ENCODE results near the gene BACH2. TPM values are rescaled to one million over a fixed set of nuclear protein-coding genes. Genes with fewer than 3 reads are reported as not detected.
"Not testable (repeated sequence)": the region's sequence is repeated elsewhere in the genome, so short reads cannot be mapped to it uniquely, and the experiment has no call there.

The BACH2 gene
- total and polyA plus RNA-seq, 9 donors: 3.4 to 5.8 (median 4.6) TPM

DNA sequence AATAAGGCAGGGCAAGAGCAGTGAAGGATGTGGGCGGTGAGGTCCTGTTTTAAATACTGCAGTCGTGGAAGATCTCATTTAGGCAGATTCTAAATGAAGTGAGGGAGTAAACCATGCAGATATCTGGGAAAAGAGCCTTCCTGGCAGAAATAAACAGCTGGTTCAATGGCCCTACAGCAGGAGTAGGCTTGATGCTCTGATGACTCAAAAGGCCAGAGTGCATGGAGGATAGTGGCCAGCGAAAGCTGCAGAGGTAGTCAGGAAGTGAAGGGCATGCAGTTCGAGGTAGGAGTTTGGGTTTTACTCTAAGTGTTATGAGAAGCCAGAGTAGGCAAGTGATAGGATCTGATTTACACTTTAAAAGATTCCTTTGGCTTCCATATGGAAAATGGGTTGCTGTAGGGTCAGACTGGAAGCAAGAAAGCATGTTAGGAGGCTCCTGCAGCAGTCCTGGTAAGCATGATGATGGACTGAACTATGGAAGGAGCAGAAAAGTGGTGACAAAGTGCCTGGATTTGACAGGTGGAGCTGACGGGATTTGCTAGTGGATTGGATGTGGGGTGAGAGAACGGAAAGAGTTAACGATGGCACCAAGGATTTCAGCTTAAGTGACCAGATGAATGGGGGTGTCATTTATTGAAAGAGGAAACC lies 252.3 kb downstream of the BACH2 start:
- Histone ChIP-seq H3K36me3 (ENCODE audit: control insufficient read depth, insufficient read depth, low read length) (no peaks in the 10 kb centered on the region), H3K4me3 (ENCODE audit: low read length) (no peak overlapping the region), H3K27me3 (ENCODE audit: control insufficient read depth, insufficient read depth, low read length) (no peaks in the 10 kb centered on the region), H3K27ac (ENCODE audit: low read length) (no peak overlapping the region), H3K4me1 (ENCODE audit: control insufficient read depth, insufficient read depth, low read length) (no peaks in the 10 kb centered on the region), H3K9me3 (replicated peaks; ENCODE audit: control insufficient read depth, low read depth, low read length) (no peaks in the 10 kb centered on the region)
- DNase-seq: no peak
- WGBS (ENCODE audit: insufficient coverage): 87% methylated on average over 7 of the region's 7 CpGs

DNA sequence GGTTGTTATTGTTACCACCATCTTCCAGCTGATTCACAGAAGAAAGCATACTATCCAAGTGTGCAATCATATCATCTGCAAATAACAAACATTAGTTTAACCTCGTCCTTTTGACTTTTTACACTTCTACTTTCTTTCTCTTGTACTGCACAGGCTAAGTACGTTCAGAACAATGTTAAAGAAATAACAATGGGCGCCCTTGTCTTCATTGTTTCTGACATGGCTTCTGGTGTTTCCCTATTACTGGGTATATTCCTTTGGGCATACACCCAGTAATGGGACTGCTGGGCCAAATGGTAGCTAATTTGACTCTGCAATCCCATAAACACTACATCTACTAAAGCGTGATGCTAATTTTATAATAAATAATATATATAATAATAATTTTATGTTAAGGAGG lies 255.7 kb downstream of the BACH2 start:
- H3K27ac ChIP-seq (ENCODE audit: low read length): no peak overlapping the region
- DNase-seq: no peak
- H3K36me3 ChIP-seq (ENCODE audit: control insufficient read depth, insufficient read depth, low read length): no peaks in the 10 kb centered on the region
- no peaks in the 10 kb centered on the region for H3K4me1 ChIP-seq (ENCODE audit: control insufficient read depth, insufficient read depth, low read length)
- H3K27me3 ChIP-seq (ENCODE audit: control insufficient read depth, insufficient read depth, low read length): no peaks in the 10 kb centered on the region
- no peaks in the 10 kb centered on the region for H3K9me3 ChIP-seq (replicated peaks; ENCODE audit: control insufficient read depth, low read depth, low read length)
- WGBS (ENCODE audit: insufficient coverage): no CpG with 5 or more reads among the region's 4 CpGs
- no peak overlapping the region for H3K4me3 ChIP-seq (ENCODE audit: low read length)

DNA sequence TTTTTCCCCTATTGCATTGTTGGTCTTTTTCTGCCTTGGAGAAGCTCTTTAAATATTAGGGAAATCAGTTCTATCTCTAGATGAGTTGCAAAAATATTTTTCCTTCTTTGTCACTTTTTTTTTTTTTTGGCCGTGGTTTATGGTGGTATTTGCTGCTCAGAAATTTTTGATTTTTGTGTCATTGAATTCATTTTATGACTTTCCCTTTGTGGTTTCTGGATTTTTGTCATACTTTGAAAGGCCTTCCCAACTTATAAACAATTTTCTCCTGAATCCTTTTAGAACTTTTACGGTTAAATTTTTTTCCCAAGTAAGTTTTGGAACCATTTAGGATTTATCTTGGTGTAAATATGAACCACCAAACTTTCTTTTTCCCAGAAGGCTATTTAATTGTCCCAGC lies 256.7 kb downstream of the BACH2 start:
- Histone ChIP-seq H3K27ac (ENCODE audit: low read length) (no peak overlapping the region), H3K36me3 (ENCODE audit: control insufficient read depth, insufficient read depth, low read length) (no peaks in the 10 kb centered on the region), H3K9me3 (replicated peaks; ENCODE audit: control insufficient read depth, low read depth, low read length) (no peaks in the 10 kb centered on the region), H3K27me3 (ENCODE audit: control insufficient read depth, insufficient read depth, low read length) (no peaks in the 10 kb centered on the region), H3K4me1 (ENCODE audit: control insufficient read depth, insufficient read depth, low read length) (no peaks in the 10 kb centered on the region), H3K4me3 (ENCODE audit: low read length) (no peak overlapping the region)
- DNase-seq: no peak
- WGBS (ENCODE audit: insufficient coverage): no CpG with 5 or more reads among the region's 2 CpGs

DNA sequence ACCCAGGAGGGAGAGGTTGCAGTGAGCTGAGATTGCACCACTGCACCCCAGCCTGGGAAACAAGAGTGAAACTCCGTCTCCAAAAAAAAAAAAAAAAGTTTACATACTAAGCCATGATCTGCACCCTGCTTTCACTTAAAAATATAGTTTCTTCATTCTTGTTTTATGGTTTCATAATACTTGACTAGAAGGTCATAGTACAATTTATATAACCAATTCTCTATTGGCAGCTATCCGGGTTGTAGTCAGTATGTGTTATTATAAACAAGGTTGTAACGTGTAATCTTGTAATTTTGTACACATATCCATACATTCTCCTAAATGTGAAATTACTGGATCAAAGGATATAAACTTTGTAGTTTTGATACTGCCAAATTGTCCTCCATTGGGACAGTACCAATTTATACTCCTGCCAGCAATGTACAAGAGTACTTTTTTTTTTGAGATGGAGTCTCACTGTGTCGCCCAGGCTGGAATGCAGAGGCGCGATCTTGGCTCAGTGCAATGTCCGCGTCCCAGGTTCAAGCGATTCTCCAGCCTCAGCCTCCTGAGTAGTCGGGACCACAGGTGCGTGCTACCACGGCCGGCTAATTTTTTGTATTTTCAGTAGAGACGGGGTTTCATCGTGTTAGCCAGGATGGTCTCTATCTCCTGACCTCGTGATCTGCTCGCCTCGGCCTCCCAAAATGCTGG lies 257.5 kb downstream of the BACH2 start:
- DNase-seq: no peak
- no peaks in the 10 kb centered on the region for H3K36me3 ChIP-seq (ENCODE audit: control insufficient read depth, insufficient read depth, low read length)
- H3K4me3 ChIP-seq (ENCODE audit: low read length): no peak overlapping the region
- H3K27ac ChIP-seq (ENCODE audit: low read length): no peak overlapping the region
- WGBS (ENCODE audit: insufficient coverage): 96% methylated on average over 9 of the region's 18 CpGs
- H3K4me1 ChIP-seq (ENCODE audit: control insufficient read depth, insufficient read depth, low read length): no peaks in the 10 kb centered on the region
- no peaks in the 10 kb centered on the region for H3K27me3 ChIP-seq (ENCODE audit: control insufficient read depth, insufficient read depth, low read length)
- no peaks in the 10 kb centered on the region for H3K9me3 ChIP-seq (replicated peaks; ENCODE audit: control insufficient read depth, low read depth, low read length)

DNA sequence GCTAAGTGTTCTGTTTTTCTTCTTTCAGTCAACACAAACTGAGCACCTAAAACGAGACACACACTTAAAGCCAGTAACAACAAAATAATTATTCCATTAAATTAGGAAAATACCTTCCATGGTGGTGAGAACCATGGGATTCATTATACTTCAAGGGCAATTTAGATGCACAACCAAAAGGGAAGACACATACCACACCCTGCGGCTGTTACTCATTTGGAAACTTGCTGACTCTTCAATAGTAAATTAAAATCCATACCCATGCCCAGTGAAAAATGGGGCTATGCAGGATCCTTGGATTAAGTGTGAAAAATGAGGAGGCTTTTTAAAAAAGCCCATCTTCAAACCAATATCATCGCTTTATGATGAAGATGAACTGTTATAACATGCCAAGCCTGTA lies 259.7 kb downstream of the BACH2 start:
- no peaks in the 10 kb centered on the region for H3K4me1 ChIP-seq (ENCODE audit: control insufficient read depth, insufficient read depth, low read length)
- H3K36me3 ChIP-seq (ENCODE audit: control insufficient read depth, insufficient read depth, low read length): no peaks in the 10 kb centered on the region
- H3K9me3 ChIP-seq (replicated peaks; ENCODE audit: control insufficient read depth, low read depth, low read length): no peaks in the 10 kb centered on the region
- H3K27me3 ChIP-seq (ENCODE audit: control insufficient read depth, insufficient read depth, low read length): no peaks in the 10 kb centered on the region
- no peak for DNase-seq
- no peak overlapping the region for H3K27ac ChIP-seq (ENCODE audit: low read length)
- WGBS (ENCODE audit: insufficient coverage): no CpG with 5 or more reads among the region's 3 CpGs
- H3K4me3 ChIP-seq (ENCODE audit: low read length): no peak overlapping the region

DNA sequence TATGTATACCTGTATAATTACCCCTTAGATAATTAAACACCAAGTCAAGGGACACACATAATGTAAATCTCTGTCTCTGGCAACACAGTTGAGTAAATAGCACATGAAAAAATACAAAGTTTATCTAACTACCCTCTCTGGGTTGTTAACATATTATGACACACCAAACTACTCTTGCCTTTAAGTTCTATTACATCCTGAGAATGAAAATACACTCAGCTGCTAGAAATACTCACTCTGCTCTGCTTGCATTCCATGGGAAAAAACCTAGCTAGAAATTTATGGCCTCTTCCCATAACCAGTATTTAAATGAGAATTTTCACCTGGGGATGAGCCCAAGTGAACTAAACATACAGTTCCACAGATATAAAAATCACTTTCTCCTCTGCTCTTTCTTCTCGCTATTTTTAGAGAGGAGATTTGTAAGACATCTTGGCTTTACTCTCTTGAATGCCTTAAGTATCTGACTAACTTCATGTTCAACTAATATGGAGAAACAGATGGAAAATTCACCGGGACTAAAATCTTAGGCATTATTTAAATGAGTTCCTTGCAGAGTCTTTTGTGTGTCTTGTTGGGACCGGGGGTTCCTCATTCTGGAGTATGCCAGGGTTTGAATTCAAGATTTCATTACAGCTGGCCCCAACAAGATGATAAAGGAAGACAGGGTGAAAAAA lies 261.5 kb downstream of the BACH2 start:
- H3K9me3 ChIP-seq (replicated peaks; ENCODE audit: control insufficient read depth, low read depth, low read length): no peaks in the 10 kb centered on the region
- no peaks in the 10 kb centered on the region for H3K27me3 ChIP-seq (ENCODE audit: control insufficient read depth, insufficient read depth, low read length)
- no peak for DNase-seq
- no peaks in the 10 kb centered on the region for H3K4me1 ChIP-seq (ENCODE audit: control insufficient read depth, insufficient read depth, low read length)
- no peak overlapping the region for H3K27ac ChIP-seq (ENCODE audit: low read length)
- H3K4me3 ChIP-seq (ENCODE audit: low read length): no peak overlapping the region
- H3K36me3 ChIP-seq (ENCODE audit: control insufficient read depth, insufficient read depth, low read length): no peaks in the 10 kb centered on the region
- 75% methylated on average over 1 of the region's 3 CpGs for WGBS (ENCODE audit: insufficient coverage)

DNA sequence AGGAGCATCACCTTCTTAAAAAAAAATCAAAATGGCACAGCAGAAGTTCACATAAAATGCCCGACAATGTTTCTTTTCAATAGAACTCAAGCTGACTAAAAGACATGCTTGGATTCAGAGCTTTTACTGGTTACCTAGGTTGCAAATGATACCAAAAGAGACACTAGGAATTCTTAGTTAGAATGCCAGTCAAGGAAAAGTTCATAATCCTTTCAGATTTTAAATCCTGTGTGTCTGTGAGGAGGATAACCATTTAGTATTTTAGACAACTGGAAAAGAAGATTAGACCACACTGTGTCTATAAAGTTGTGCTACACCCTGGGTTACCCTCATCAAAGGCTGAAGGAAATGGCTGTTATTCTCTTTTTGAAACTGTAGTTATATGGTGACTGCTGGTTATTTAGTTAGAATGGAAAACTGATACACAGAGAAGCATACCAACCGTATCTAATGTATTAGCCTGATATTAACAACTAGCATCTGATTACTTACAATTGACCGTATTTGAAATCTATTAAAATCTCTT lies 262.8 kb downstream of the BACH2 start:
- DNase-seq: no peak
- Histone ChIP-seq H3K9me3 (replicated peaks; ENCODE audit: control insufficient read depth, low read depth, low read length) (no peaks in the 10 kb centered on the region), H3K27ac (ENCODE audit: low read length) (no peak overlapping the region), H3K36me3 (ENCODE audit: control insufficient read depth, insufficient read depth, low read length) (no peaks in the 10 kb centered on the region), H3K4me1 (ENCODE audit: control insufficient read depth, insufficient read depth, low read length) (no peaks in the 10 kb centered on the region), H3K4me3 (ENCODE audit: low read length) (no peak overlapping the region), H3K27me3 (ENCODE audit: control insufficient read depth, insufficient read depth, low read length) (no peaks in the 10 kb centered on the region)
- WGBS (ENCODE audit: insufficient coverage): 100% methylated on average over 1 of the region's 3 CpGs

DNA sequence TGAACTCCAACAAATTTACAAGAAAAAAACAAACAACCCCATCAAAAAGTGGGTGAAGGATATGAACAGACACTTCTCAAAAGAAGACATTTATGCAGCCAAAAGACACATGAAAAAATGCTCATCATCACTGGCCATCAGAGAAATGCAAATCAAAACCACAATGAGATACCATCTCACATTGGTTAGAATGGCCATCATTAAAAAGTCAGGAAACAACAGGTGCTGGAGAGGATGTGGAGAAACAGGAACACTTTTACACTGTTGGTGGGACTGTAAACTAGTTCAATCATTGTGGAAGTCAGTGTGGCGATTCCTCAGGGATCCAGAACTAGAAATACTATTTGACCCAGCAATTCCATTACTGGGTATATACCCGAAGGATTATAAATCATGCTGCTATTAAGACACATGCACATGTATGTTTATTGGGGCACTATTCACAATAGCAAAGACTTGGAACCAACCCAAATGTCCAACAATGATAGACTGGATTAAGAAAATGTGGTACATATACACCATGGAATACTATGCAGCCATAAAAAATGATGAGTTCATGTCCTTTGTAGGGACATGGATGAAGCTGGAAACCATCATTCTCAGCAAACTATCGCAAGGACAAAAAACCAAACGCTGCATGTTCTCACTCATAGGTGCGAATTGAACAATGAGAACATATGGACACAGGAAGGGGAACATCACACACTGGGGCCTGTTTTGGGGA lies 264.0 kb downstream of the BACH2 start:
- DNase-seq; H3K36me3 ChIP-seq (ENCODE audit: control insufficient read depth, insufficient read depth, low read length); H3K27ac ChIP-seq (ENCODE audit: low read length); H3K4me1 ChIP-seq (ENCODE audit: control insufficient read depth, insufficient read depth, low read length); H3K27me3 ChIP-seq (ENCODE audit: control insufficient read depth, insufficient read depth, low read length); H3K9me3 ChIP-seq (replicated peaks; ENCODE audit: control insufficient read depth, low read depth, low read length); H3K4me3 ChIP-seq (ENCODE audit: low read length): not testable (repeated sequence)
- WGBS (ENCODE audit: insufficient coverage): 100% methylated on average over 3 of the region's 5 CpGs

DNA sequence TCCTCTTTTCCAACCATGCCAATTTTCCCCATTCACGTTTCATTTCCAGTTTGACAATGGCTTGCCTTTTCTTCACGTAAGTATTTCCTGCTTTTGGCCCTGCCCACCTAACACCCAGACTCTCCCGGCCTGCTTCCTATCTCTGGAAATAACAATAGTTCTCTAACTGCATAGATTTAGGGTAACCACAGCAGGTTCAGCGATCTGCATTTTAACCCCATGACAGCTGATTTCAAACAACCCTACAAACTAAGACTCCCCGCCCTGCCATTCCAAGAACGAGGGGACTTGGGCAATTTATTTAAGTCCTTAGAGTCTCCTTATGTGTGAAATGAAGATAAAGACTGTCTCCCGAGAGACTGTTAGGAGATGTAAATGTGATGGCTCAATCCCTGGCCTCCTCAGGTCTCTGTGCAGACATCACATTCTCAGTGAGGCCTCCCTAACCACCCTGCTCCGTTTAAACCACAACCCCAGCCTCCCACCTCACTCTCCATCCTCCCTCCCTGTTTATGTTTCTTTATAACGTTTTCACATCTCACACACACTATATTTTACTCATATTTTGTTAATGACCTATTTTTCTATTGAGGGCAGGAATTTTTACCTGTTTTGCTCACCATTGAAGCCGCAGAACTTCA lies 267.5 kb downstream of the BACH2 start:
- 41% methylated on average over 3 of the region's 10 CpGs for WGBS (ENCODE audit: insufficient coverage)
- Histone ChIP-seq H3K27ac (ENCODE audit: low read length) (no peak overlapping the region), H3K9me3 (replicated peaks; ENCODE audit: control insufficient read depth, low read depth, low read length) (no peaks in the 10 kb centered on the region), H3K27me3 (ENCODE audit: control insufficient read depth, insufficient read depth, low read length) (no peaks in the 10 kb centered on the region), H3K4me1 (ENCODE audit: control insufficient read depth, insufficient read depth, low read length) (peaks cover 8% of the 10 kb centered on the region), H3K4me3 (ENCODE audit: low read length) (no peak overlapping the region), H3K36me3 (ENCODE audit: control insufficient read depth, insufficient read depth, low read length) (no peaks in the 10 kb centered on the region)
- DNase-seq: no peak

All from muscle of leg (tissue), 11 donors.